GM23248 (cell line): Measurements from ENCODE around the gene ALDH16A1. TPM values are rescaled to one million over a fixed set of nuclear protein-coding genes. Genes with fewer than 3 reads are reported as not detected.
"Not testable (repeated sequence)": the region's sequence is repeated elsewhere in the genome, so short reads cannot be mapped to it uniquely, and the experiment has no call there.

Experiments
- DNase-seq: peaks from one replicate; pipeline ENCODE4 v3.0.0-alpha.2; 2015
- H2AFZ ChIP-seq: fragments of 200-600 bp; sonication (generic); 2 replicates; pipeline ENCODE4 v1.6.1; 2016; ENCODE audit warnings: antibody characterized with exemption
- H3F3A ChIP-seq: fragments of 200-600 bp; sonication (generic); 2 replicates; pipeline ENCODE4 v1.6.1; 2016; ENCODE audit warnings: mild to moderate bottlenecking, antibody characterized with exemption, mixed run types; ENCODE audit not compliant: insufficient read depth
- H3K27ac ChIP-seq: fragments of 200-600 bp; sonication (generic); 2 replicates; pipeline ENCODE4 v1.5.1; 2016; ENCODE audit warnings: mild to moderate bottlenecking
- H3K27me3 ChIP-seq: fragments of 200-600 bp; sonication (generic); replicated peaks from 2 replicates; pipeline ENCODE4 v1.6.1; 2016; ENCODE audit warnings: mild to moderate bottlenecking; ENCODE audit not compliant: insufficient read depth
- H3K36me3 ChIP-seq: fragments of 200-600 bp; sonication (generic); 2 replicates; pipeline ENCODE4 v1.6.1; 2016; ENCODE audit warnings: low read depth, mild to moderate bottlenecking
- H3K4me1 ChIP-seq: fragments of 200-600 bp; sonication (generic); 2 replicates; pipeline ENCODE4 v1.6.1; 2016; ENCODE audit warnings: mild to moderate bottlenecking; ENCODE audit not compliant: insufficient read depth
- H3K4me2 ChIP-seq: fragments of 200-600 bp; sonication (generic); one replicate; pipeline ENCODE4 v1.6.1; 2016; ENCODE audit warnings: mild to moderate bottlenecking; ENCODE audit not compliant: unreplicated experiment
- H3K4me3 ChIP-seq: fragments of 200-600 bp; sonication (generic); 2 replicates; pipeline ENCODE4 v1.5.1; 2016; ENCODE audit warnings: mild to moderate bottlenecking
- H3K79me2 ChIP-seq: fragments of 200-600 bp; sonication (generic); 2 replicates; pipeline ENCODE4 v1.6.1; 2016; ENCODE audit warnings: mild to moderate bottlenecking; ENCODE audit not compliant: insufficient read depth
- H3K9ac ChIP-seq: fragments of 200-600 bp; sonication (generic); 2 replicates; pipeline ENCODE4 v1.6.1; 2016; ENCODE audit warnings: mild to moderate bottlenecking
- H3K9me2 ChIP-seq: fragments of 200-600 bp; sonication (generic); 2 replicates; pipeline ENCODE4 v1.6.1; 2016; ENCODE audit warnings: mixed run types, mild to moderate bottlenecking, moderate library complexity; ENCODE audit not compliant: insufficient read depth
- H3K9me3 ChIP-seq: fragments of 200-600 bp; sonication (generic); one replicate; pipeline ENCODE4 v1.6.1; 2017; ENCODE audit warnings: low read depth
- H4K20me1 ChIP-seq: fragments of 200-600 bp; sonication (generic); 2 replicates; pipeline ENCODE4 v1.6.0; 2016; ENCODE audit not compliant: insufficient read depth
- EZH2 ChIP-seq: fragments of 200-600 bp; sonication (generic); IDR thresholded peaks from 2 replicates; pipeline ENCODE4 v1.6.1; 2018; ENCODE audit warnings: antibody characterized with exemption, mild to moderate bottlenecking; ENCODE audit not compliant: insufficient read depth, poor library complexity, severe bottlenecking
- EZH2phosphoT487 ChIP-seq: fragments of 200-600 bp; sonication (generic); IDR thresholded peaks from 2 replicates; pipeline ENCODE4 v1.6.1; 2018; ENCODE audit warnings: antibody characterized with exemption, moderate library complexity, mild to moderate bottlenecking, low read depth; ENCODE audit not compliant: insufficient read depth
- WGBS, 2 experiments: methylation state at CpG; one replicate each; pipeline ENCODE4 v1.1.6; 2015 to 2017; ENCODE audit warnings: low lambda C conversion rate in 2 of 2, low coverage in 1 of 2; ENCODE audit errors: missing lambda C conversion rate in 2 of 2; 5-methylcytosine and 5-hydroxymethylcytosine counted together
- in situ Hi-C: fragments of 300-500 bp; cut with MboI; formaldehyde crosslinking; loops from 2 replicates; pipeline ENCODE4 v1.15.0; 2020
- polyA plus RNA-seq: library from polyadenylated mRNA; unstranded; fragments of >200 nt; fragmentation: Nextera tagmentation; extraction: Ambion mirVana; gene quantifications from 2 replicates; pipeline ENCODE4 v1.2.1, GENCODE V29; 2016
- total RNA-seq: library from RNA; depleted of rRNA; stranded (reverse); fragments of >200 nt; shearing (Covaris generic); gene quantifications from 2 replicates; pipeline ENCODE4 v1.2.3, GENCODE V29; 2014

Gene ALDH16A1
- total and polyA plus RNA-seq, 2 experiments from 2014 or later, result 9.4 to 30.4 TPM

- Histone ChIP-seq H4K20me1 (no peaks in the 10 kb centered on the region), H3K4me2 (no peak overlapping the region), H3K4me1 (peaks cover 4% of the 10 kb centered on the region), H3K27me3 (no peaks in the 10 kb centered on the region), H3K36me3 (no peaks in the 10 kb centered on the region), H3K4me3 (no peak overlapping the region), H3K27ac (no peak overlapping the region), H3F3A (no peaks in the 10 kb centered on the region), H3K9ac (no peak overlapping the region), H3K9me3 (no peaks in the 10 kb centered on the region), H3K79me2 (no peaks in the 10 kb centered on the region), H2AFZ (0 out of 2 replicates have a peak overlapping the region, but pooled peaks have one; percentile 96), H3K9me2 (no peaks in the 10 kb centered on the region)
- no peak for DNase-seq
- TF ChIP-seq EZH2, result no peak
- TF ChIP-seq EZH2phosphoT487, result no peak
- WGBS, 2 experiments, result 65 to 71% methylated on average over 9 of the region's 9 CpGs
- in situ Hi-C loops, result no loop called here
Observed at GRCh38 chr19:49472936-49473335, 19.9 kb downstream of the ALDH16A1 start.

- H3K9me3 ChIP-seq, DNase-seq, H3K79me2 ChIP-seq, H3F3A ChIP-seq, H4K20me1 ChIP-seq, H3K27me3 ChIP-seq, H3K36me3 ChIP-seq, in situ Hi-C loops, H3K27ac ChIP-seq, H3K9me2 ChIP-seq, H3K4me1 ChIP-seq: not testable (repeated sequence)
- 56 to 60% methylated on average over 9 of the region's 9 CpGs for WGBS, 2 experiments
- Histone ChIP-seq H2AFZ (peak overlapping the region; percentile 96), H3K4me3 (peak overlapping the region; percentile 99), H3K4me2 (peak overlapping the region; percentile 95), H3K9ac (peak overlapping the region; percentile 92)
Observed at GRCh38 chr19:49473501-49473867, 20.5 kb downstream of the ALDH16A1 start.

GRCh38 chr19:49473868-49474541 is 21.0 kb downstream of the ALDH16A1 start, which contains the start of gene FLT3LG:
FLT3LG (plus strand) TSS chr19:49474215; CDS start chr19:49474640, 425 bp downstream.
- Histone ChIP-seq H3K4me2 (peak within 1 kb of the TSS; percentile 95), H3K9me2 (no peaks in the 10 kb centered on the region), H3K9me3 (no peaks in the 10 kb centered on the region), H3K4me3 (peak within 1 kb of the TSS; percentile 99), H2AFZ (peak within 1 kb of the TSS; percentile 96), H3F3A (no peaks in the 10 kb centered on the region), H3K36me3 (no peaks in the 10 kb centered on the region), H3K4me1 (peaks cover 4% of the 10 kb centered on the region), H3K9ac (peak within 1 kb of the TSS; percentile 92), H3K27me3 (no peaks in the 10 kb centered on the region), H3K79me2 (no peaks in the 10 kb centered on the region), H3K27ac (no peak within 1 kb of the TSS), H4K20me1 (no peaks in the 10 kb centered on the region)
- no peak for TF ChIP-seq EZH2phosphoT487
- no peak for TF ChIP-seq EZH2
- in situ Hi-C loops, result no loop called here
- 1 to 2% methylated on average over 28 to 29 of the region's 33 CpGs for WGBS, 2 experiments
- DNase-seq, result peak; percentile 83

- no peak for TF ChIP-seq EZH2phosphoT487
- TF ChIP-seq EZH2, result no peak
- no peaks in the 10 kb centered on the region for H3K27me3 ChIP-seq
- peak overlapping the region; percentile 96 for H2AFZ ChIP-seq
- no peaks in the 10 kb centered on the region for H3K79me2 ChIP-seq
- no peaks in the 10 kb centered on the region for H3K36me3 ChIP-seq
- in situ Hi-C loops, result no loop called here
- DNase-seq, result no peak
- 1 to 3% methylated on average over 8 to 11 of the region's 11 CpGs for whole genome bisulfite sequencing, 2 experiments
- H3K9ac ChIP-seq, result peak overlapping the region; percentile 92
- no peaks in the 10 kb centered on the region for H3K9me2 ChIP-seq
- H3K4me2 ChIP-seq, result peak overlapping the region; percentile 95
- no peaks in the 10 kb centered on the region for H4K20me1 ChIP-seq
- no peak overlapping the region for H3K27ac ChIP-seq
- H3F3A ChIP-seq, result no peaks in the 10 kb centered on the region
- H3K4me1 ChIP-seq, result peaks cover 4% of the 10 kb centered on the region
- peak overlapping the region; percentile 99 for H3K4me3 ChIP-seq
- no peaks in the 10 kb centered on the region for H3K9me3 ChIP-seq
Observed at GRCh38 chr19:49474542-49474924, 21.5 kb downstream of the ALDH16A1 start.
